Sigmoid colon (tissue), 7 donors: ENCODE data around the gene TMEM86B. TPM values are rescaled to one million over a fixed set of nuclear protein-coding genes. Genes with fewer than 3 reads are reported as not detected.

ENCODE experiments used
- DNase-seq: peaks from one replicate; pipeline ENCODE4 v3.0.0-alpha.2; 2019
- H3K27ac ChIP-seq, 4 donors: fragments of 200-600 bp; sonication (generic); one replicate each; pipeline ENCODE4 v1.5.1; 2016 to 2019; ENCODE audit warnings: mild to moderate bottlenecking in 1 of 4
- H3K27me3 ChIP-seq, 3 donors: fragments of 200-600 bp; sonication (generic); one replicate each; pipeline ENCODE4 v1.5.1; 2019; ENCODE audit warnings: mild to moderate bottlenecking in 1 of 3
- H3K36me3 ChIP-seq, 4 donors: fragments of 200-600 bp; sonication (generic); one replicate each; pipeline ENCODE4 v1.5.1; 2016 to 2019
- H3K4me1 ChIP-seq, 4 donors: fragments of 200-600 bp; sonication (generic); one replicate each; pipeline ENCODE4 v1.5.1; 2017 to 2019
- H3K4me3 ChIP-seq, 4 donors: fragments of 200-600 bp; sonication (generic); one replicate each; pipeline ENCODE4 v1.5.1; 2017 to 2019; ENCODE audit warnings: mild to moderate bottlenecking in 2 of 4, moderate library complexity in 1 of 4
- H3K9me3 ChIP-seq, 4 donors: fragments of 200-600 bp in 3 of 4; sonication (generic) in 3 of 4; one replicate each; pipeline versions ENCODE4 v1.5.1 to v1.6.1; 2013 to 2019
- EP300 ChIP-seq, 4 donors: sonication (generic); formaldehyde crosslinking; IDR thresholded peaks; one replicate each; pipeline ENCODE4 v1.6.1; 2017; ENCODE audit warnings: antibody characterized with exemption in 4 of 4
- POLR2A ChIP-seq, 2 donors: fragments of 450-650 bp; IDR thresholded peaks; one replicate each; pipeline ENCODE4 v1.6.1; 2016; ENCODE audit warnings: antibody characterized with exemption in 2 of 2, mild to moderate bottlenecking in 2 of 2, moderate library complexity in 2 of 2
- POLR2AphosphoS5 ChIP-seq, 4 donors: sonication (generic); formaldehyde crosslinking; IDR thresholded peaks; one replicate each; pipeline ENCODE4 v1.6.1; 2017; ENCODE audit warnings: antibody characterized with exemption in 4 of 4
- WGBS, 2 donors: extraction: QIAGEN DNeasy Blood & Tissue Kit; methylation state at CpG; one replicate each; pipeline ENCODE4 v1.1.7; 2013; 5-methylcytosine and 5-hydroxymethylcytosine counted together
- intact Hi-C: fragments of 100-400 bp; cut with DNase I; formaldehyde crosslinking; loops from one replicate; pipeline ENCODE4 v1.15.1; 2023
- polyA plus RNA-seq, 3 donors: library from polyadenylated mRNA; stranded (reverse); fragments of 200-250 nt; gene quantifications; one replicate each; pipeline ENCODE4 v1.2.3, GENCODE V29; 2013
- total RNA-seq, 4 donors: library from RNA; depleted of rRNA; stranded (reverse); fragments of >200 nt; gene quantifications; one replicate each; pipeline ENCODE4 v1.1.0, GENCODE V29; 2016
- TF ChIP-seq, protein P1 (sequence below), 4 experiments: fragments of 450-650 bp in 3 of 4; fragments of 200-600 bp in 1 of 4; IDR thresholded peaks; one replicate each; pipeline ENCODE4 v1.5.1; 2016 to 2019; ENCODE audit warnings: antibody characterized with exemption in 4 of 4, mild to moderate bottlenecking in 3 of 4, moderate library complexity in 2 of 4
- donor health status: healthy with polysubstance abuse.
- donor health status: Bipolar disorder and iron deficiency.
- donor health status: healthy.

TMEM86B gene
- total and polyA plus RNA-seq, 7 donors = 0.69 to 7.9 (median 1.8) TPM

DNA sequence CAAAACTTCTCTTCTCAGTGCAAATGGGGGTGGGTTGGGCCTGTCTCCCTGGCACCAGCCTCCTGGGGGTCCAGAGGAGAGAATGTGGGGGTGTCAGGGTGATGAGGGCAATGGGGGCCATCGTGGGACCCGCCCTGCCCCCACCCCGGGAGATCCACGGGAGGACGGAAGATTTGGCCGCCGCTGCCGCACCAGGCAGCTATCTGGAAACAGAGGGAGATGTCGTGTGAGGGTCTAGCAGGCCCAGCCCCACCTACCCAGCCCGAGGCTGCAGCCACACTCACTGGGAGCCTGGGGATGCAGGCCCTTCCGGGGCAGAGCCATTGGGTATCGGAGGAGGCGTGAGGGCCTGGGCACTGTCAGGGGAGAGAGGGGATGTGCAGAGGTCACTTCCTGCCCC lies 1.8 kb upstream of the TMEM86B start:
- Histone ChIP-seq H3K4me3 (no peak overlapping the region), H3K4me1 (peaks cover 0 to 24% (median 19%) of the 10 kb centered on the region in 4 donors), H3K27ac (no peak overlapping the region), H3K9me3 (no peaks in the 10 kb centered on the region), H3K36me3 (peaks cover 23 to 74% (median 38%) of the 10 kb centered on the region in 4 donors), H3K27me3 (no peaks in the 10 kb centered on the region)
- no peak for TF ChIP-seq POLR2AphosphoS5 (IDR thresholded peaks at IDR 0.05)
- TF ChIP-seq POLR2A (IDR thresholded peaks at IDR 0.05) = no peak
- TF ChIP-seq, protein P1, sequence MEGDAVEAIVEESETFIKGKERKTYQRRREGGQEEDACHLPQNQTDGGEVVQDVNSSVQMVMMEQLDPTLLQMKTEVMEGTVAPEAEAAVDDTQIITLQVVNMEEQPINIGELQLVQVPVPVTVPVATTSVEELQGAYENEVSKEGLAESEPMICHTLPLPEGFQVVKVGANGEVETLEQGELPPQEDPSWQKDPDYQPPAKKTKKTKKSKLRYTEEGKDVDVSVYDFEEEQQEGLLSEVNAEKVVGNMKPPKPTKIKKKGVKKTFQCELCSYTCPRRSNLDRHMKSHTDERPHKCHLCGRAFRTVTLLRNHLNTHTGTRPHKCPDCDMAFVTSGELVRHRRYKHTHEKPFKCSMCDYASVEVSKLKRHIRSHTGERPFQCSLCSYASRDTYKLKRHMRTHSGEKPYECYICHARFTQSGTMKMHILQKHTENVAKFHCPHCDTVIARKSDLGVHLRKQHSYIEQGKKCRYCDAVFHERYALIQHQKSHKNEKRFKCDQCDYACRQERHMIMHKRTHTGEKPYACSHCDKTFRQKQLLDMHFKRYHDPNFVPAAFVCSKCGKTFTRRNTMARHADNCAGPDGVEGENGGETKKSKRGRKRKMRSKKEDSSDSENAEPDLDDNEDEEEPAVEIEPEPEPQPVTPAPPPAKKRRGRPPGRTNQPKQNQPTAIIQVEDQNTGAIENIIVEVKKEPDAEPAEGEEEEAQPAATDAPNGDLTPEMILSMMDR (IDR thresholded peaks at IDR 0.05) = no peak
- TF ChIP-seq EP300 (IDR thresholded peaks at IDR 0.05) = no peak
- 89 to 91% methylated on average over 13 of the region's 13 CpGs for WGBS, 2 donors
- no peak for DNase-seq
- intact Hi-C loops = no loop called here

DNA sequence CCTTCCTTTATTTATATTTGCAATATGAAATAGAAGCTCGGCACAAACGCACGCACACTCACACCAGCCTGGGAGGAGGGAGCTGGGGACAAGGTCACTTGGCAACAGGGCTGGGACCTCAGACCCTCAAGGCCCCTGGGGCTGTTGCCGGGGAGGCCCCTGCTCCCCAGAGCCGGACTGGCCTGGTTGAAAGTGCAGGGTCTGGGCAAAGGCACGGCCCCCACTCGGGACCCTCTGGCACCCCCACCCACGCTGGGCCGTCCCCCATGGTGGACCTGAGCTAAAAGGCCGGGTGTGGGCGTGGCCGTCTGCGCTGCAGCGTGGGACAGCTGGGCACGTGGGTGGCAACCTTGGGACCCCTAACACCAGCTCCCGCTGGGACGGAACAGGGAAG lies 1.2 kb upstream of the TMEM86B start:
- WGBS, 2 donors = 84 to 89% methylated on average over 17 of the region's 17 CpGs
- DNase-seq = no peak
- H3K36me3 ChIP-seq = peaks cover 23 to 68% (median 37%) of the 10 kb centered on the region in 4 donors
- no peak overlapping the region for H3K4me3 ChIP-seq
- H3K9me3 ChIP-seq = no peaks in the 10 kb centered on the region
- intact Hi-C loops = no loop called here
- H3K27ac ChIP-seq = no peak overlapping the region
- TF ChIP-seq, protein P1 (IDR thresholded peaks at IDR 0.05) = no peak
- TF ChIP-seq POLR2AphosphoS5 (IDR thresholded peaks at IDR 0.05) (no peak), EP300 (IDR thresholded peaks at IDR 0.05) (no peak), POLR2A (IDR thresholded peaks at IDR 0.05) (no peak)
- no peaks in the 10 kb centered on the region for H3K27me3 ChIP-seq
- H3K4me1 ChIP-seq = peaks cover 0 to 24% (median 19%) of the 10 kb centered on the region in 4 donors

DNA sequence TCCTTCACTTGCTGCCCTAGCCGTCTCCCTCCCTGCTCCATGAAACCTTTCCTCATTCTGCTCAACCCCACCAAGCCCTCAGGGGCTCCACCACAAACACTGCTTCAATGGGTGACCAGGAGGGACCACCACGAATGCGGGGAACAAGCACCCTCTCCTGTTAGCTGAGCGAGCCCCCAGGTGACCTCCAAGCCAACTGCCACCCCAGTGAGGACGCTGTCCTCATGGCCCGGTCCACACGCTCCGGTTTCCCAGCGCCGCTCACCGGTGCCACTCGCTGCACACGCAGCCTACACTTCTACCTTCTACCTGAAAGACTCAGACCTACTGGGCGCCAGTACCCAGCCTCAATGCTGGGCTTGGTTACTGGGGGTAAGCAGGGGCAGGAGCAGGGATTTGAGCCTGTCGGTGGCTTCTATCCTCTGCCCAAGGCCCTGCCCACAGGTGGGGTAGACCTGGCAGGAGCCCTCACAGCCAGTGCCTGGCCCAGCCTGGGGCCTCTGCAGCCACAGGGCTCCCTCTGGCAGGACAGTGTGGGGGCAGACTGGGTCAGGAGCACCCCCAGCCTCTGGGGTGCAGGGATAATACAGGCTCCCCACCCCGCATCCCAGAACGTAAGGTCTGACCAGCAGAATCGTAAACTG lies 704 bp upstream of the TMEM86B start:
- no peaks in the 10 kb centered on the region for H3K27me3 ChIP-seq
- WGBS, 2 donors = 92 to 93% methylated on average over 18 of the region's 18 CpGs
- peak overlapping the region in 2 of 4 donors; percentile 56 to 67 for H3K27ac ChIP-seq
- no peak for TF ChIP-seq POLR2AphosphoS5 (IDR thresholded peaks at IDR 0.05)
- TF ChIP-seq EP300 (IDR thresholded peaks at IDR 0.05) = no peak
- no peak for TF ChIP-seq POLR2A (IDR thresholded peaks at IDR 0.05)
- TF ChIP-seq, protein P1 (IDR thresholded peaks at IDR 0.05) = no peak
- no peak overlapping the region for H3K4me3 ChIP-seq
- intact Hi-C loops = no loop called here
- H3K36me3 ChIP-seq = peaks cover 23 to 63% (median 35%) of the 10 kb centered on the region in 4 donors
- DNase-seq = no peak
- H3K4me1 ChIP-seq = peaks cover 0 to 24% (median 19%) of the 10 kb centered on the region in 4 donors
- H3K9me3 ChIP-seq = no peaks in the 10 kb centered on the region

DNA sequence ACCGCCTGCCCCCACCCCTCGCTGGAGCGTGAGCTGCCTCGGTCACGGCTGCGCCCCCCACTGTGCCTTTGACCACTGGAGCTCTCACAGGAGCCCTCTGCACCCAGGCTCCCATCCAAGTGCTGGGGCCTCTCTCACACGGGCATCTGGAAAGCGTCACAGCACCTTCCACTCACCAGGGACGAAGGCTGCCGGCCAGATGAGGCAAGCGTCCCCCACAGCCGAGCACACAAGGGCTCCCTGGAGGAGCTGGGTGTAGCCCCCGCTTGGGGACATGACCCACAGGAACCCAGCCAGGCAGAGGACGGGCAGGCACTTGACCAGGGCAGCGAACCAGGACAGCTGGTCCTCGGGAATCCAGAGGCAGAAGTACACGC lies 560 bp downstream of the TMEM86B start:
- Histone ChIP-seq H3K36me3 (peaks cover 23 to 50% (median 33%) of the 10 kb centered on the region in 4 donors), H3K27me3 (no peaks in the 10 kb centered on the region), H3K27ac (peak overlapping the region in 3 of 4 donors; percentile 55 to 67 (median 56)), H3K4me3 (no peak overlapping the region), H3K4me1 (peaks cover 0 to 24% (median 19%) of the 10 kb centered on the region in 4 donors), H3K9me3 (no peaks in the 10 kb centered on the region)
- WGBS, 2 donors = 77 to 88% methylated on average over 17 of the region's 17 CpGs
- peak in 3 of 4 donors; percentile 29 to 78 (median 62) for TF ChIP-seq POLR2AphosphoS5 (IDR thresholded peaks at IDR 0.05)
- no peak for TF ChIP-seq POLR2A (IDR thresholded peaks at IDR 0.05)
- intact Hi-C loops = no loop called here
- no peak for DNase-seq

DNA sequence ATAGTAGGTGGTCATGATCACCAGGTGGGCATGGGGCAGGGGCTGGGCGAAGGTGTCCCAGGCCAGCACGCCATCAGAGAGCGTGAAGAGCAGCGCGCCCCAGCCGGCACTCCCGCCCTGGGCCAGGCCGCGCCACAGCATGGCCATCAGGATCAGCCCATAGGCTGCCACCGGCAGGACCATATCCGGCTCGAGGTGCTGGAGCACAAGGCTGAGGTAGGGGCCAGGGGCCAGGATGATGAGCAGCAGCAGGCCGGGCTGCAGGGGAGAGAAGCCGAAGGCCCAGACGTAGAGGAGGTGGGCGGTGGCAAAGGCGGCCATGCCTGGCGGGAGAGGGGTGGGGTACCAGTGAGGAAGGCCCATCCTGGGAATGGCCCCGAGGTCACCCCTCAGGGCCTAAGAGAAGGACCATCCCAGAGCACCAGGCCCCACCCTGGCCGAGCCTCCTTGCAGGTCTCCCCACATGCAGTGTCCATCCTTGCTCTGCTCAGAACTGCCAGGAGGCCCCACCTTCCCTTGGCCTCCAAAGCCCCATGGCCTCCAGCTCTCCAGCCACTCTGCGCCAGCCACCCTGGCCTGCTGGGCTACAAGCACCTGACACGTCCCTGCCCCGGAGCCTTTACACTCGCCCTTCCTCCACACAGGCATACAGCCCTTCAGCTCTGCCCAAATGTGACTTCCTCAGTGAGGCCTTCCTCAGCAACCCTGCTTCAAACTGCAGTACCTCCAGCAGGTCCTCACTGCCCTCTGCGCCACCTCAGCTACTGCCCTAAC lies 1.1 kb downstream of the TMEM86B start:
- H3K36me3 ChIP-seq = peaks cover 22 to 45% (median 30%) of the 10 kb centered on the region in 4 donors

More for the DNA sequence above, 1.1 kb downstream of the TMEM86B start:
- peaks cover 0 to 24% (median 19%) of the 10 kb centered on the region in 4 donors for H3K4me1 ChIP-seq
- TF ChIP-seq, protein P1 (IDR thresholded peaks at IDR 0.05) = no peak
- TF ChIP-seq POLR2A (IDR thresholded peaks at IDR 0.05) (no peak), POLR2AphosphoS5 (IDR thresholded peaks at IDR 0.05) (no peak), EP300 (IDR thresholded peaks at IDR 0.05) (no peak)
- H3K27ac ChIP-seq = peak overlapping the region in 3 of 4 donors; percentile 55 to 67 (median 56)
- DNase-seq = no peak
- 91 to 93% methylated on average over 25 of the region's 25 CpGs for WGBS, 2 donors
- H3K9me3 ChIP-seq = no peaks in the 10 kb centered on the region
- intact Hi-C loops = no loop called here
- no peaks in the 10 kb centered on the region for H3K27me3 ChIP-seq
- no peak overlapping the region for H3K4me3 ChIP-seq
